HepG2 (cell line): Measurements from ENCODE around the gene GNG7.

ENCODE experiments used
- CEBPB ChIP-seq: IDR thresholded peaks from 2 replicates; pipeline ENCODE4 v1.6.1; 2011; ENCODE audit warnings: low read depth, low read length, improper control_type of control experiment, borderline replicate concordance
- HMG20B ChIP-seq: conservative IDR thresholded peaks from 2 replicates; pipeline ENCODE4 v1.6.1; 2016; ENCODE audit warnings: missing genetic modification reagents, missing compliant biosample characterization
- KMT2B ChIP-seq: IDR thresholded peaks from 2 replicates; pipeline ENCODE4 v1.6.1; 2016; ENCODE audit warnings: missing genetic modification reagents, missing compliant biosample characterization
- PAWR ChIP-seq: sonication (generic); formaldehyde crosslinking; IDR thresholded peaks from 2 replicates; pipeline ENCODE4 v1.4.0; 2020; ENCODE audit warnings: missing genetic modification reagents, mild to moderate bottlenecking, borderline replicate concordance
- YY1 ChIP-seq: IDR thresholded peaks from 2 replicates; pipeline ENCODE4 v1.6.1; 2011; ENCODE audit warnings: low read length, low read depth, moderate library complexity, mild to moderate bottlenecking; ENCODE audit not compliant: insufficient read depth, insufficient replicate concordance
- ZFX ChIP-seq: sonication (generic); formaldehyde crosslinking; IDR thresholded peaks from 2 replicates; pipeline ENCODE4 v1.4.0; 2020; ENCODE audit warnings: mild to moderate bottlenecking, low read depth, missing genetic modification reagents, moderate library complexity
- ZNF335 ChIP-seq: sonication (generic); formaldehyde crosslinking; IDR thresholded peaks from 2 replicates; pipeline ENCODE4 v1.4.0; 2020; ENCODE audit warnings: missing genetic modification reagents
- ZNF570 ChIP-seq: sonication (generic); formaldehyde crosslinking; IDR thresholded peaks from 2 replicates; pipeline ENCODE4 v1.4.0; 2020; ENCODE audit warnings: mild to moderate bottlenecking, missing genetic modification reagents, borderline replicate concordance
- TF ChIP-seq, protein P1 (sequence below): sonication (generic); formaldehyde crosslinking; IDR thresholded peaks from 2 replicates; pipeline ENCODE4 v1.5.0; 2020; ENCODE audit warnings: mild to moderate bottlenecking, missing genetic modification reagents, moderate library complexity

DNA sequence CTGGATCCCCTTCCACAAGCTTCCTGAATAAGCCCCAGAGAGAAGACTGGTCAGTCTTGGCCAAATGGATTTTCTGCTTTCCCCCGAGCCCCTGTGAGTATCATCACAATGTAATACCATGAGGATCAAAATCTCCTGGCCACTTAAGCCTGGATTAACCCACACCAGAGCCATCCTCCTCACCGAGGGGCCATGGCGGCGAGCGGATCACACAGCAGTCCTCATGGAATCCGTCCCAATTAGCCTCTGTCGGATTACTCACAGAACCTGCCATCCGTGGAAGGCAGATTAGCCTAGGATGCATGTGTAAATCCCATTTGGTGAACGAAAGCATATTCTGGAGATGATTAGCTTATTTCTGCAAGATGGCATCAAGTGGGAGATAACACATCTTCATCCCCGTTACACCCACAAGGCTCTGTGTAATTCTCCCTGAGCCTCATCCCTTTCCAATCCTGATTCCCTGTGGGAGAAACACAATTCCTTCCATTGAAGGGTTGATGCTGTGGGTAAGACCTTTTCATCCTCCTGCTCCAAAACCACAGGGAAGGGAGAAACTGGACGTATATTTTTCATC is 42.5 kb downstream of the GNG7 start:
- no peak for TF ChIP-seq YY1
- no peak for TF ChIP-seq PAWR (CRISPR knock-in tag)
- no peak for TF ChIP-seq HMG20B (CRISPR knock-in tag)
- TF ChIP-seq, protein P1, sequence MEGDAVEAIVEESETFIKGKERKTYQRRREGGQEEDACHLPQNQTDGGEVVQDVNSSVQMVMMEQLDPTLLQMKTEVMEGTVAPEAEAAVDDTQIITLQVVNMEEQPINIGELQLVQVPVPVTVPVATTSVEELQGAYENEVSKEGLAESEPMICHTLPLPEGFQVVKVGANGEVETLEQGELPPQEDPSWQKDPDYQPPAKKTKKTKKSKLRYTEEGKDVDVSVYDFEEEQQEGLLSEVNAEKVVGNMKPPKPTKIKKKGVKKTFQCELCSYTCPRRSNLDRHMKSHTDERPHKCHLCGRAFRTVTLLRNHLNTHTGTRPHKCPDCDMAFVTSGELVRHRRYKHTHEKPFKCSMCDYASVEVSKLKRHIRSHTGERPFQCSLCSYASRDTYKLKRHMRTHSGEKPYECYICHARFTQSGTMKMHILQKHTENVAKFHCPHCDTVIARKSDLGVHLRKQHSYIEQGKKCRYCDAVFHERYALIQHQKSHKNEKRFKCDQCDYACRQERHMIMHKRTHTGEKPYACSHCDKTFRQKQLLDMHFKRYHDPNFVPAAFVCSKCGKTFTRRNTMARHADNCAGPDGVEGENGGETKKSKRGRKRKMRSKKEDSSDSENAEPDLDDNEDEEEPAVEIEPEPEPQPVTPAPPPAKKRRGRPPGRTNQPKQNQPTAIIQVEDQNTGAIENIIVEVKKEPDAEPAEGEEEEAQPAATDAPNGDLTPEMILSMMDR (CRISPR knock-in tag), result no peak
- TF ChIP-seq KMT2B, result no peak
- no peak for TF ChIP-seq ZNF570 (CRISPR knock-in tag)
- no peak for TF ChIP-seq ZNF335 (CRISPR knock-in tag)
- no peak for TF ChIP-seq CEBPB
- no peak for TF ChIP-seq ZFX (CRISPR knock-in tag)
